Activated T-cell treated with anti-CD3 and anti-CD28 coated beads, Interleukin-2, amount 50 U/mL, for 24 hours (primary cell): ENCODE results near the gene TRMT10C.
A peak's percentile ranks its signal among the peaks of the same experiment; 100 is the strongest.

Source experiments
- DNase-seq: peaks from one replicate; pipeline ENCODE4 v3.0.0-alpha.2; 2020
- H3K27ac Mint-ChIP-seq: 2 replicates; pipeline ENCODE4 v1.8.0; 2020; ENCODE audit warnings: mild to moderate bottlenecking, mixed read lengths
- H3K27me3 Mint-ChIP-seq: 2 replicates; pipeline ENCODE4 v1.8.0; 2020; ENCODE audit warnings: mixed read lengths
- H3K36me3 Mint-ChIP-seq: 2 replicates; pipeline ENCODE4 v1.8.0; 2020; ENCODE audit warnings: low read depth, mixed read lengths
- H3K4me1 Mint-ChIP-seq: 2 replicates; pipeline ENCODE4 v1.8.0; 2020; ENCODE audit warnings: low read depth, mixed read lengths
- H3K4me3 Mint-ChIP-seq: 2 replicates; pipeline ENCODE4 v1.8.0; 2020; ENCODE audit warnings: mild to moderate bottlenecking, moderate library complexity, mixed read lengths
- H3K9me3 Mint-ChIP-seq: 2 replicates; pipeline ENCODE4 v1.8.0; 2020; ENCODE audit warnings: mixed read lengths

Gene TRMT10C

DNA sequence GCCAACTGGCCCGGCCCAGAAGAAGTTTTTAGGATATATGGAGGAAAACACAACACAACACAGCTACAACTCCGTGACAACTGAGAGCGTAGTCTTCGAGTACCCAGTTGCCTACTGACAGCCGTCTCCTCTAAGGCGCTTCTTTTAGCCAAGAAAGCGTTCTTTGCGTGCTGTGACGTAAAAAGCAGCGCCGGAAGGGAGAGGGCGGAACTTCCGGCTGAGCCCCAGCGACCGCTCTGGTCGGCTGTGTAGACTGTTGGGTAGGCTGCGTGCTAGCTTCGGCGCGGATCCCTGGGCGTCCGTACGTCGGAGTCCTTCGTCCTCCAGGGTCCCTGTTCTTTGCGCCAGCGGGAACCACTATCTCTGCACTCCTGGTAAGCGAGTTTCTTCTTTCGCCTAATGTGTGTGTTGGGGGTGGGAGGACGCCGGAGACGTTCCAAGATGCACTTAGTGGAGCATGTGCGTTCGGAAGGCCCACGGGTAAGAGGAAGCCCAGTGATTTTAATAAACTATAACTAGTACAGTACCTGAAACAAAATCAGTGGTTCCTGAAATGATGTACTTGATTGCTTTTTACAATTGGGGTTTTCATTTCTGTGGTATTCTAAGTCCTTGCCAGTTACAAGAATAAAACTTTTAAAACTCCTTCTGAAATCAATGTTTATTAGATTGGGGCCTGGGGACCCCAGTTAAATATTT, at the start of gene TRMT10C:
TRMT10C (plus strand) TSS at position 239 of the 699 bp plus-strand sequence. CDS start 2,914 bp downstream, outside the sequence.
- peak; percentile 95 for DNase-seq
- H3K27ac Mint-ChIP-seq, result peak within 1 kb of the TSS; percentile 99
- H3K4me1 Mint-ChIP-seq, result peaks cover 46% of the 10 kb centered on the region
- H3K4me3 Mint-ChIP-seq, result peak within 1 kb of the TSS; percentile 99
- peaks cover 56% of the 10 kb centered on the region for H3K36me3 Mint-ChIP-seq
- H3K27me3 Mint-ChIP-seq, result peaks cover 4% of the 10 kb centered on the region
- H3K9me3 Mint-ChIP-seq, result no peaks in the 10 kb centered on the region

DNA sequence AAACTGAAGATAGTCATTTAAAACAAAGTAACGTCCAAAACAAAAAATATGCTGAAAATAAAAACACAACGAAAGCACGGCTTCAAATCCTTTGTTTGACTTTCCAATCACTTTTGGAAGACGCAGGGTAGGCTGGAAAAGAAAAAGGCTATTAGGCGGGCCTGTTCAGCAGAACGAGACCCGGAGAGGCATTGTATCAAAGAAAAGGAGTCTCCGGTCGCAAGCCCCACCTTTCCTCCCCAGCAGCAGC, 49.3 kb upstream of the TRMT10C start:
- Mint-ChIP-seq H3K27ac (peak overlapping the region; percentile 98), H3K4me1 (peaks cover 53% of the 10 kb centered on the region), H3K27me3 (no peaks in the 10 kb centered on the region), H3K9me3 (no peaks in the 10 kb centered on the region), H3K4me3 (peak overlapping the region; percentile 95), H3K36me3 (peaks cover 16% of the 10 kb centered on the region)
- no peak for DNase-seq

- peaks cover 56% of the 10 kb centered on the region for H3K4me1 Mint-ChIP-seq
- H3K27ac Mint-ChIP-seq, result peak within 1 kb of the TSS; percentile 98
These were observed 48.8 kb upstream of the TRMT10C start, which contains the start of gene SENP7 for GRCh38 chr3:101512646-101513418. TSS of gene SENP7 (minus strand) at chr3:101513212. CDS start at chr3:101513130, 82 bp downstream.

DNA sequence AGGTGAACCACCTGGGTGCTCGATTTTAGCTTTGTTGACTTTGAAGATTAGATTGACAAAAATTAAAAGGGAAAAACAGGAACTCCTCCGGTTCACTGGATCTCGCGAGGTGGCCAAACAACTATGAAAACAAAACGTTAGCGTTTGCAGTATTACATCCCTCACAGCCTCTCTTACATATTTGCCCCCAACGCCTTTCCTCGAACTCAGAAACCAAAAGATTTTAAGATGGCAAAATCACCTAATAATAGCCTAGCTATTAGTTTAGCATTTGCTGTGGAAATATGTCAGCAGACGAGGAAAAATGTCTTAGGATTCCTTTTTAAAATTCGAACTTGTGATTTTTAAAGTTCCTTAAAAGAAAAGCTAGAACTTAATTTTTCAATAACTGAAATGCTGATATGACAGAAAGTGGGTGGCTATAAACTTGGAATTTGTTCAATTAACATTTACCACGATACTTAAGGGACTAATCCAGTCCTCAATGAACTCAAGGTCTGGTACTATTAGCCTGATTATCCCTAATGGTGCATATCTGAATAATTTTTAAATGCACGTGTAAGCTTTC, 48.2 kb upstream of the TRMT10C start:
- H3K27ac Mint-ChIP-seq, result peak overlapping the region; percentile 98
- H3K4me1 Mint-ChIP-seq, result peaks cover 60% of the 10 kb centered on the region
- peaks cover 11% of the 10 kb centered on the region for H3K36me3 Mint-ChIP-seq
- peak overlapping the region; percentile 95 for H3K4me3 Mint-ChIP-seq
- H3K27me3 Mint-ChIP-seq, result no peaks in the 10 kb centered on the region
- H3K9me3 Mint-ChIP-seq, result no peaks in the 10 kb centered on the region
- no peak for DNase-seq

More at GRCh38 chr3:101512646-101513418, 48.8 kb upstream of the TRMT10C start, which contains the start of gene SENP7:
- Mint-ChIP-seq H3K4me3 (peak within 1 kb of the TSS; percentile 95), H3K36me3 (peaks cover 14% of the 10 kb centered on the region), H3K9me3 (no peaks in the 10 kb centered on the region), H3K27me3 (no peaks in the 10 kb centered on the region)
- peak; percentile 81 for DNase-seq

- Mint-ChIP-seq H3K36me3 (peaks cover 17% of the 10 kb centered on the region), H3K4me1 (peaks cover 62% of the 10 kb centered on the region), H3K27ac (peak overlapping the region; percentile 97), H3K4me3 (peak overlapping the region; percentile 59), H3K27me3 (no peaks in the 10 kb centered on the region), H3K9me3 (peaks cover 4% of the 10 kb centered on the region)
- DNase-seq, result peak; percentile 66
These were observed 43.2 kb upstream of the TRMT10C start for GRCh38 chr3:101518421-101518871.

DNA sequence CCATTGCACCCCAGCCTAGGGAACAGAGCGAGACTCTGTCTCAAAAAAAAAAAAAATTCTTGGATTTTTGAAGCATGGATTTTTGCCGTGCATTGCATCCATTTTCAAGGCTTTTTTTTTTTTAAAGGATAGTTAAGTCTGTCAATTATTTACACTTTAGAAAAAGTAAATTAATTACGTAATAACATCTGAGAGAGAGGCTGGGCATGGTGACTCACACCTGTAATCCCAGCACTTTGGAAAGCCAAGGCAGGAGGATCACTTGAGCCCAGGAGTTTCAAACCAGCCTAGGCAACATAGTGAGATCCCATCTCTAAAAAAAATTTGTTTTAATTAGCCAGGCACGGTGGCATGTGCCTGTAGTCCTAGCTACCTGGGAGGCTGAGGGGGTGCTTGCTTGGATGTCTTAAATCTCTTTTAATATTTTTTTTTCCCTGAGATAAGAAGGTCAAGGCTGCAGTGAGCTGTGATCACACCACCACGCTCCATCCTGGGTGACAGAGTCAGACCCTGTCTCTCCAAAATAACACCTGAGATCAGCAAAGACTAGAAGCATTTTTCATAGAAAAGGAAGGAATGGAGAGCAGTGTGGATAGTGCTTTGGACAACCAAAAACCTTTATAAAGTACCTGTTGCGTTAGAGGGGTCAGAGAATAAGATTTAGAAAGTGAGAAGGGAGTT, 41.8 kb upstream of the TRMT10C start:
- Mint-ChIP-seq H3K4me3 (peak overlapping the region; percentile 59), H3K9me3 (peaks cover 7% of the 10 kb centered on the region), H3K4me1 (peaks cover 56% of the 10 kb centered on the region), H3K36me3 (peaks cover 17% of the 10 kb centered on the region), H3K27ac (peak overlapping the region; percentile 97), H3K27me3 (no peaks in the 10 kb centered on the region)
- DNase-seq, result no peak

DNA sequence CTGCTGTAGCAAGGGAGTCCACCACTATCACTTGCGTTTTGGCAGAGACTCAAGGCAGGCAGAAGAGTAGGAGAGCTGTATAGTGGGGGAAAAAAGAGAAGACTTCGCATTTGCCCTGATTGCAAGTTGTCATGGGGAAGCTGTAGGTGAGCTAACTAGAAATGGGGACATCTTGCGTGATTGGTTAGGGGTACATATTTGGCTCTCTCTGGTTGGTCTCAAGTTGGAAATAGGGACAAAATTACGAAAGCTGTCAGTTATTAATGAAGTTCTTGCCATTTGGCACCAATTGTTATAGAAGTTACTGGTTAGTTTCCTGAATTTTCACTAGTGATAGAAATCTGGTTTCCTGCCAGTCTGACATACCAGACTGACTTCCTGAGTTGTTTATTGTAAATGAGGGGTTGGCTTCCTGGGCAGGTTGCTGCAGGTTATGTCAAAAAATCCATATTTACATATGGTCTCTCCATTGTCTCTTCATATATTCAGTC, 40.4 kb upstream of the TRMT10C start:
- Mint-ChIP-seq H3K9me3 (peaks cover 10% of the 10 kb centered on the region), H3K27me3 (no peaks in the 10 kb centered on the region), H3K4me1 (peaks cover 55% of the 10 kb centered on the region), H3K27ac (peak overlapping the region; percentile 69), H3K36me3 (peaks cover 17% of the 10 kb centered on the region), H3K4me3 (peak overlapping the region; percentile 59)
- DNase-seq, result no peak

DNA sequence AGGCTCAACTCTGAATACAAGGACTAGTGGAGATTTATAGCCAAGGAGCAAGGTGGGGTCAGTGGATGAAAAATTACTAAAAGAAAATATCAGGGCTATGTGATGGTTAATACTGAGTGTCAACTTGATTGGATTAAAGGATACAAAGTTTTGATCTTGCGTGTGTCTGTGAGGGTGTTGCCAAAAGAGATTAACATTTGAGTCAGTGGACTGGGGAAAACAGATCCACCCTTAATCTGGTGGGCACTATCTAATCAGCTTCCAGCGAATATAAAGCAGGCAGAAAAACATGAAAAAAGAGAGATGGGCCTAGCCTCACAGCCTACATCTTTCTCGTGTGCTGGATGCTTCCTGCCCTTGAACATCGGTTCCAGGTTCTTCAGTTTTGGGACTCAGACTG, 34.2 kb upstream of the TRMT10C start:
- DNase-seq, result no peak
- H3K4me3 Mint-ChIP-seq, result no peak overlapping the region
- H3K9me3 Mint-ChIP-seq, result peaks cover 12% of the 10 kb centered on the region
- peaks cover 7% of the 10 kb centered on the region for H3K36me3 Mint-ChIP-seq
- H3K4me1 Mint-ChIP-seq, result peaks cover 40% of the 10 kb centered on the region
- H3K27ac Mint-ChIP-seq, result no peak overlapping the region
- no peaks in the 10 kb centered on the region for H3K27me3 Mint-ChIP-seq

DNA sequence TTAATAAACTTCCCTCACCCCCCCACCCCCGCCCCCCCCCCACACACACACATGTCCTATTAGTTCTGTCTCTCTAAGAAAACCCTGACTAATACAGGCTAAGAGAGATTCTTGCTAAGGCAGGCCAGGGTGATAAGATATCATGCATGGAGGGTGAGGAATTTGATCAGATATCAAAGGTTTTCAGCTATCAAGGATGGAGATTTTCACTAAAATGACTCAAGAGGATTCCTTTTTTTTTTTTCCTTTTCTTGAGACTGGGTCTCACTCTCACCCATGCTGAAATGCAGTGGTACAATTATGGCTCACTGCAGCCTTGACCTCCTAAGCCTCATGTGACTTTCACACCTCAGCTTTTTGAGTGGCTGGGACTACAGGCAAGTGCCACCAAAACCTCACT, 33.8 kb upstream of the TRMT10C start:
- Mint-ChIP-seq H3K9me3 (peaks cover 12% of the 10 kb centered on the region), H3K27me3 (no peaks in the 10 kb centered on the region), H3K4me3 (no peak overlapping the region), H3K36me3 (peaks cover 4% of the 10 kb centered on the region), H3K27ac (no peak overlapping the region), H3K4me1 (peaks cover 38% of the 10 kb centered on the region)
- DNase-seq, result no peak

DNA sequence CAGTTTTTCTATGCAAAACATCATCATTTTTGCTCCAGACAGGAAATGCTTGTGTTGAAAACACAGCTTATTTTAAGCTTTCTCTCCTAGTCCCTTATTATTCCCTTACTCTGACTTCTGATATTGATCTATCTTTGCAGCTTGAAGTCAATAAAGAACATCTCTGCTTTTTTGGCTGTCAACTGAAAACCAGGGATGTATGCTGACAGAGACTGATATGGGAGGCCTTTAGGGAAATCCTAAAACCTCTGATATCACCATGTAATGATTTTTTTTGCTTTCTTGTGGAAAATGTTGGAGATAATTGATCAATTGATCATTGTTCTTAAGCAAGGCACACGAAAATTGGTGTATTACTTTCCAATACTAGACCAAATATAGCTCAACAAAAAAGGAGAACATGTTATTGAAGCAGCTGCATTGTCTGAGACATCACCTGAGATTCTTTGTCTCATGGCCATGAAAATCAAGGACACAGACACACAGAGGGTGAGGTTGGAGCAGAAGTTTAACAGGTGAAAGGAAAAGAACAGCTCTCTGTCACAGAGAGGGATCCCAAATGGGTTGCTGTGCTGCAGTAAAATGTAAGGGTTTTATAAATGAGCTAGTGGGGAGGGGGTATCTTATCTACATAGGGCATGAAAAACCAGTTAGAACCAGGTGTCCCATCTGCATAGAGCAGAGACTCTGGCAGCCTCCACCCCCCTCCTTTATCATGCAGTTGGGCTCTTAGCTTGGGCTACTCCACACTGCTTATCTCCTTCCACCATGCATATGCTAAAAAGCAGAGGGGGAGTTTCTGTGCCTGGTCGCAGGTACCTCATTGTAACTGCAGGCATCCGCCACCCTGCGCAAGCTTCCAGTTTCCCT, 31.6 kb upstream of the TRMT10C start:
- no peaks in the 10 kb centered on the region for H3K27me3 Mint-ChIP-seq
- peak overlapping the region; percentile 72 for H3K27ac Mint-ChIP-seq
- H3K9me3 Mint-ChIP-seq, result peaks cover 5% of the 10 kb centered on the region
- DNase-seq, result no peak
- H3K4me1 Mint-ChIP-seq, result peaks cover 37% of the 10 kb centered on the region
- no peak overlapping the region for H3K4me3 Mint-ChIP-seq
- no peaks in the 10 kb centered on the region for H3K36me3 Mint-ChIP-seq

GRCh38 chr3:101530686-101531047, 31.0 kb upstream of the TRMT10C start:
- peaks cover 4% of the 10 kb centered on the region for H3K9me3 Mint-ChIP-seq
- H3K27ac Mint-ChIP-seq, result peak overlapping the region; percentile 72
- H3K4me1 Mint-ChIP-seq, result peaks cover 37% of the 10 kb centered on the region
- no peaks in the 10 kb centered on the region for H3K27me3 Mint-ChIP-seq
- DNase-seq, result no peak
- no peak overlapping the region for H3K4me3 Mint-ChIP-seq
- no peaks in the 10 kb centered on the region for H3K36me3 Mint-ChIP-seq

- Mint-ChIP-seq H3K9me3 (peaks cover 4% of the 10 kb centered on the region), H3K27me3 (no peaks in the 10 kb centered on the region), H3K36me3 (no peaks in the 10 kb centered on the region), H3K4me1 (peaks cover 37% of the 10 kb centered on the region), H3K4me3 (no peak overlapping the region), H3K27ac (peak overlapping the region; percentile 72)
- no peak for DNase-seq
These were observed 30.1 kb upstream of the TRMT10C start for GRCh38 chr3:101531473-101532086.

DNA sequence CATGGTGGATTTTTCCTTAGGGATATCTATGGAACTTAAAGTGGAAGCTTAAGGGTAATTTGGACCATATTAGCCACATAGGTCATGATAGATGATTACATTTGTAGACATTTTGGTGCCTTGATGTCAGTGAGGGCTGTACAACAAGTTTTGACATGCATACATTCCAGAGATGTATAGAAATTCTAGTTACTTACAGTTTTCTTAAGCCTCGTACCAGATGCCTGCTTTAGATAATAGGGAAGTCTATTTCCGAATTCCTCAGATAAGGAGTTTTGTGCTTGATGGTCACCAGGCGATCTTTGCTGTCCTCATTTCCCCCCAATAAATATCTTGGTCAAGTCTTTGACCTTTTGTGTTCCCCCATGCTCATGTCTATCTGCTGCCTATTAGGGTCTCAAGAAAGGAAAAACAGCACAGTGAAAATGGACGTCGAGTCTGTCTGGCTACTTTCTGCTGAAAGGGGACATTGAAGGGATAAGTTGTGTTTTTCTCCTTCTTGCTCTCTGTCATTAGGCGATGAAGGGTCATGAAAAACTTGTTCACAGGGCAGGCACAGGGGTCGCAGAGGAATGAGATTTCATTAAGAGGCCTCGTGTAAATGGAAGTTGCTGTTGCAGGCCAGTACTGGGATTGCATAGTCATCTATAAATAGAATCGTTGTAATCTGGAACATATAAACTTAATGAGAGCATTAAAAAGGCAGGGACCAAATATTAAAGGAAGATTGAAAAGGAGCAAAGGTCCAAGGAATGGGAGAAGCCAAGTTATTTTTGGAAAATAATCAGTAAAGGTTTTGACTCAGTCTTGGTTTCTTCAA, 28.7 kb upstream of the TRMT10C start:
- H3K27me3 Mint-ChIP-seq, result no peaks in the 10 kb centered on the region
- no peaks in the 10 kb centered on the region for H3K36me3 Mint-ChIP-seq
- DNase-seq, result no peak
- no peak overlapping the region for H3K27ac Mint-ChIP-seq
- H3K4me3 Mint-ChIP-seq, result no peak overlapping the region
- H3K9me3 Mint-ChIP-seq, result peaks cover 4% of the 10 kb centered on the region
- peaks cover 37% of the 10 kb centered on the region for H3K4me1 Mint-ChIP-seq
